OCI-LY7 (cell line): ENCODE measurements around the gene UAP1L1. TPM values are rescaled to one million over a fixed set of nuclear protein-coding genes. Genes with fewer than 3 reads are reported as not detected.
A peak's percentile ranks its signal among the peaks of the same experiment; 100 is the strongest.

ENCODE experiments used
- BruUV-seq: library from RNA; stranded (reverse); fragments of 400-500 nt; replicated peaks from 2 replicates; lab custom pipeline; 2021; lab: Mats Ljungman, UMichigan
- CTCF ChIA-PET: fragments of 300-600 bp; sonication (Branson Sonifier 250); formaldehyde crosslinking; loops from one replicate; lab custom pipeline; 2022; ENCODE audit warnings: antibody characterized with exemption; ENCODE audit not compliant: unreplicated experiment; lab: Charles Lee
- POLR2A ChIA-PET: fragments of 300-600 bp; sonication (Branson Sonifier 250); formaldehyde crosslinking; loops from one replicate; lab custom pipeline; 2022; ENCODE audit warnings: antibody characterized with exemption; lab: Charles Lee
- DNase-seq: peaks from one replicate; pipeline ENCODE4 v3.0.0-alpha.2; 2015; ENCODE audit warnings: low spot score
- H2AFZ ChIP-seq: fragments of 200-600 bp; sonication (generic), shearing (Covaris generic); 2 replicates; pipeline ENCODE4 v1.6.1; 2014; ENCODE audit warnings: mild to moderate bottlenecking, antibody characterized with exemption, low read length, moderate library complexity
- H3K27ac ChIP-seq: fragments of 200-600 bp; sonication (generic); 2 replicates; pipeline ENCODE4 v1.5.1; 2014; ENCODE audit warnings: mixed run types, low read depth, mild to moderate bottlenecking, moderate library complexity, low read length, inconsistent platforms; ENCODE audit not compliant: poor library complexity, severe bottlenecking
- H3K36me3 ChIP-seq: fragments of 200-600 bp; sonication (generic); 2 replicates; pipeline ENCODE4 v1.6.1; 2014; ENCODE audit warnings: mild to moderate bottlenecking, antibody characterized with exemption, low read length, moderate library complexity, mixed read lengths; ENCODE audit not compliant: insufficient read depth
- H3K4me1 ChIP-seq: fragments of 200-600 bp; sonication (generic); 2 replicates; pipeline ENCODE4 v1.5.1; 2014; ENCODE audit warnings: mild to moderate bottlenecking, low read length; ENCODE audit not compliant: insufficient read depth, poor library complexity, severe bottlenecking
- H3K4me2 ChIP-seq: fragments of 200-600 bp; sonication (generic); 2 replicates; pipeline ENCODE4 v1.6.1; 2014; ENCODE audit warnings: mild to moderate bottlenecking, low read length
- H3K4me3 ChIP-seq: fragments of 200-600 bp; sonication (generic); 2 replicates; pipeline ENCODE4 v1.5.1; 2014; ENCODE audit warnings: mild to moderate bottlenecking, low read depth, low read length; ENCODE audit not compliant: poor library complexity, severe bottlenecking
- H3K79me2 ChIP-seq: fragments of 200-600 bp; sonication (generic); 2 replicates; pipeline ENCODE4 v1.6.1; 2016; ENCODE audit warnings: low read depth, mild to moderate bottlenecking, low read length, moderate library complexity, mixed read lengths; ENCODE audit not compliant: insufficient read depth
- H3K9me2 ChIP-seq: fragments of 200-600 bp; sonication (generic); 2 replicates; pipeline ENCODE4 v1.6.1; 2016; ENCODE audit warnings: mild to moderate bottlenecking, low read length, mixed read lengths; ENCODE audit not compliant: insufficient read depth
- H3K9me3 ChIP-seq: fragments of 200-600 bp; sonication (generic); 2 replicates; pipeline ENCODE4 v1.6.1; 2014; ENCODE audit warnings: mild to moderate bottlenecking, mixed run types, low read length, mixed read lengths
- H4K20me1 ChIP-seq: fragments of 200-600 bp; sonication (generic); 2 replicates; pipeline ENCODE4 v1.6.1; 2014; ENCODE audit warnings: mild to moderate bottlenecking, antibody characterized with exemption, low read length, moderate library complexity, mixed read lengths; ENCODE audit not compliant: insufficient read depth
- EZH2phosphoT487 ChIP-seq: fragments of 200-600 bp; sonication (generic); IDR thresholded peaks from 2 replicates; pipeline ENCODE4 v1.6.1; 2018; ENCODE audit warnings: low read depth, borderline replicate concordance, mild to moderate bottlenecking, mixed run types, antibody characterized with exemption, low read length, moderate library complexity, mixed read lengths
- intact Hi-C: fragments of 100-400 bp; cut with micrococcal nuclease; formaldehyde crosslinking; loops from one replicate; pipeline ENCODE4 v1.10.0; 2022; ENCODE audit not compliant: unreplicated experiment
- total RNA-seq, 2 experiments: library from RNA; depleted of rRNA in 1 of 2; stranded (reverse); fragments of >200 nt in 1 of 2; shearing (Covaris generic) in 1 of 2; gene quantifications; 2 replicates each; pipeline ENCODE4 v1.2.3, GENCODE V29; 2014 to 2022
- TF ChIP-seq, protein P1 (sequence below): fragments of 200-600 bp; sonication (generic); conservative IDR thresholded peaks from 2 replicates; pipeline ENCODE4 v1.5.1; 2014; ENCODE audit warnings: mild to moderate bottlenecking, antibody characterized with exemption, low read length, moderate library complexity, mixed read lengths

UAP1L1 gene
- total RNA-seq, 2 experiments from 2014 or later, result 5.7 to 16.7 TPM

DNA sequence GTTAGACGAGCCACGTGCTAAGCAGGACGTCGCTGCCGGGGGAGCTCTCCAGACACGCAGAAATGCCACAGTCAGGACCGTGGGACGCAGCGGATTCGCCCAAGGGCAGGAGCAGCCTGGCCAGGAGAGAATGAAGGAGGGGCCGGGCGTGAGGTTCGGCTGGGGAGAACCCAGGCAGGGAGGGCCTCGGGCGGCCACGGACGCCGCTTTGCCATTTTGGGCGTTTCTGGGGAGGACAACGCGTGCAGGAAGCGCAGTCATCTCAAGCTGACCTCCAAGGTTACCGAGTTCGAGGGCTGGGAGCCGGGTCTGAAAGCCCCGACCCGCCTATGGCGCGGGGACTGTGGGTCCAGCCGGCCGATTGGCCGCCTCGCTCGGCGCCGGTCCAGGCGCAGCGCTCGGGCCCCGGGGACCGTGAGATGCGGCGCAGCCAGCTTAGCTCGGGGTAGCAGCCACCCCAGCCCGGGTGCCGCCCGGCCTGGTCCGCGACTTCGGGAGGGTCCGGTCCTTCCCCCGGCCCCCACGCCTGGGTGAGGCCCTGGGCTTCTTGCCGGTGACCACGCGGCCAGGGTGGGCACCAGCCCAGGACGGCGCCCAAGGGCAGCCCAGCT, 8.7 kb downstream of the UAP1L1 start:
- DNase-seq, result peak; percentile 33
- Histone ChIP-seq H3K27ac (peak overlapping the region; percentile 49), H3K4me1 (peaks cover 24% of the 10 kb centered on the region), H4K20me1 (no peaks in the 10 kb centered on the region), H3K9me2 (no peaks in the 10 kb centered on the region), H3K79me2 (peaks cover 6% of the 10 kb centered on the region; the same call in 1 of the 2 replicates), H3K9me3 (no peaks in the 10 kb centered on the region), H3K36me3 (peaks cover 5% of the 10 kb centered on the region; the same call in 1 of the 2 replicates), H2AFZ (peak overlapping the region; percentile 11; the same call in 1 of the 2 replicates), H3K4me3 (peak overlapping the region; percentile 75), H3K4me2 (peak overlapping the region; percentile 86)
- POLR2A ChIA-PET, result interaction anchor here (0.6 to 1.6 kb wide), 7 partner anchors 9 to 308 kb away, joined by 3 to 13 read pairs (median 5); partner anchors contain the start of genes SAPCD2 and UAP1L1
- CTCF ChIA-PET, result interaction anchor here (1.0 to 1.3 kb wide), 2 partner anchors 9 to 18 kb away, joined by 3 to 6 read pairs; partner anchors contain the start of gene UAP1L1
- no TSS peak for BruUV-seq
- intact Hi-C loops, result loop anchor here (1.0 to 2.0 kb wide), 2 partner anchors 16 to 65 kb away; partner anchors contain the start of gene SAPCD2
- TF ChIP-seq EZH2phosphoT487, result no peak
- TF ChIP-seq, protein P1, sequence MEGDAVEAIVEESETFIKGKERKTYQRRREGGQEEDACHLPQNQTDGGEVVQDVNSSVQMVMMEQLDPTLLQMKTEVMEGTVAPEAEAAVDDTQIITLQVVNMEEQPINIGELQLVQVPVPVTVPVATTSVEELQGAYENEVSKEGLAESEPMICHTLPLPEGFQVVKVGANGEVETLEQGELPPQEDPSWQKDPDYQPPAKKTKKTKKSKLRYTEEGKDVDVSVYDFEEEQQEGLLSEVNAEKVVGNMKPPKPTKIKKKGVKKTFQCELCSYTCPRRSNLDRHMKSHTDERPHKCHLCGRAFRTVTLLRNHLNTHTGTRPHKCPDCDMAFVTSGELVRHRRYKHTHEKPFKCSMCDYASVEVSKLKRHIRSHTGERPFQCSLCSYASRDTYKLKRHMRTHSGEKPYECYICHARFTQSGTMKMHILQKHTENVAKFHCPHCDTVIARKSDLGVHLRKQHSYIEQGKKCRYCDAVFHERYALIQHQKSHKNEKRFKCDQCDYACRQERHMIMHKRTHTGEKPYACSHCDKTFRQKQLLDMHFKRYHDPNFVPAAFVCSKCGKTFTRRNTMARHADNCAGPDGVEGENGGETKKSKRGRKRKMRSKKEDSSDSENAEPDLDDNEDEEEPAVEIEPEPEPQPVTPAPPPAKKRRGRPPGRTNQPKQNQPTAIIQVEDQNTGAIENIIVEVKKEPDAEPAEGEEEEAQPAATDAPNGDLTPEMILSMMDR, result no peak

DNA sequence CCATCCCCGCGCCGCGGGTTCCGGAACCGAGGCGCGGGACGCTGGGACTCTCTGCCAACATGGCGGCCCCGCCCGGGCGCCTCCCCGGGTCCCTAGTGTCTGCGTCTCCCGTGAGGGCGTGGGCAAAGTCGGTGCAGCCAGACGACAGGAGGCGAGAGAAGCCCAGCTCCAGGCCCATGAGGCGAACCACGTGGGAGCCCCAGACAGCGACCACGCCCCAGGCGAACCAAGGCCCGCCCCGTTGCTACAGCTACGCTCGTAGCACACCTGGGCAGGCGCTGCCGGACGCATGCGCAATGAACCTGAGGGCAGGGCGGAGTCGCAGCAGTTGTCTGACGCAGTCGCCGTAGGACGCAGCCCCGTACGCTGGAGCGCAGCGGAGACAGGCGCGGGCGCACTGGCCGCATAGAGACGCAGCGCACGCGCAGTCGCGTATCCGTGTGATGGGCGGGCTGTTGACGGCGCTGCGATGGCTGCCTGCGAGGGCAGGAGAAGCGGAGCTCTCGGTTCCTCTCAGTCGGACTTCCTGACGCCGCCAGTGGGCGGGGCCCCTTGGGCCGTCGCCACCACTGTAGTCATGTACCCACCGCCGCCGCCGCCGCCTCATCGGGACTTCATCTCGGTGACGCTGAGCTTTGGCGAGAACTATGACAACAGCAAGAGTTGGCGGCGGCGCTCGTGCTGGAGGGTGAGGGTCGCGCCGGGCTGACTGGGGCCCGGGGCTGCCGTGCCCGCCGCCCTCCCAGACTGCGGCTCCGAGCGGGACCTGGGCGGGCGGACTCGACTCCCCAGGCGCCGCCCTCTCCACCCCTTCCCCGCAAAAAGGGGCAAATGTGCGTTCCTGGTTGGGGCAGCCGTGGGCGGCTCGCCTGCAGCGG, 9.5 kb downstream of the UAP1L1 start, which contains the start of gene MAN1B1:
MAN1B1 (plus strand) TSS at position 455 of the 878 bp plus-strand sequence; CDS start at position 470, 15 bp downstream.
- peaks cover 6% of the 10 kb centered on the region; the same call in 1 of the 2 replicates for H3K79me2 ChIP-seq
- TF ChIP-seq, protein P1, result no peak
- TF ChIP-seq EZH2phosphoT487, result no peak
- no peaks in the 10 kb centered on the region for H4K20me1 ChIP-seq
- H2AFZ ChIP-seq, result peak within 1 kb of the TSS; percentile 62
- CTCF ChIA-PET, result interaction anchor here (1.0 to 1.3 kb wide), 2 partner anchors 10 to 19 kb away, joined by 3 to 6 read pairs; partner anchors contain the start of gene UAP1L1
- BruUV-seq, result no TSS peak
- peak within 1 kb of the TSS; percentile 77 for H3K4me3 ChIP-seq
- H3K4me2 ChIP-seq, result peak within 1 kb of the TSS; percentile 86
- POLR2A ChIA-PET, result interaction anchor here (0.6 to 1.6 kb wide), 11 partner anchors 9 to 308 kb away, joined by 3 to 13 read pairs (median 4); partner anchors contain the start of genes SAPCD2, TPRN, TRAF2 and UAP1L1
- peaks cover 7% of the 10 kb centered on the region; the same call in 1 of the 2 replicates for H3K36me3 ChIP-seq
- DNase-seq, result peak; percentile 99
- no peaks in the 10 kb centered on the region for H3K9me2 ChIP-seq
- H3K4me1 ChIP-seq, result peaks cover 24% of the 10 kb centered on the region
- intact Hi-C loops, result loop anchor here (1.0 to 2.0 kb wide), 2 partner anchors 16 to 64 kb away; partner anchors contain the start of gene SAPCD2
- no peaks in the 10 kb centered on the region for H3K9me3 ChIP-seq
- peak within 1 kb of the TSS; percentile 53 for H3K27ac ChIP-seq
